Cortex of kidney (tissue), 1 donor: ENCODE results near the gene PAQR6.

Experiments used
- DNase-seq: peaks from one replicate; lab custom pipeline; 2025; lab: John Stamatoyannopoulos, UW

PAQR6 gene, protein sequence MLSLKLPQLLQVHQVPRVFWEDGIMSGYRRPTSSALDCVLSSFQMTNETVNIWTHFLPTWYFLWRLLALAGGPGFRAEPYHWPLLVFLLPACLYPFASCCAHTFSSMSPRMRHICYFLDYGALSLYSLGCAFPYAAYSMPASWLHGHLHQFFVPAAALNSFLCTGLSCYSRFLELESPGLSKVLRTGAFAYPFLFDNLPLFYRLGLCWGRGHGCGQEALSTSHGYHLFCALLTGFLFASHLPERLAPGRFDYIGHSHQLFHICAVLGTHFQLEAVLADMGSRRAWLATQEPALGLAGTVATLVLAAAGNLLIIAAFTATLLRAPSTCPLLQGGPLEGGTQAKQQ

DNA sequence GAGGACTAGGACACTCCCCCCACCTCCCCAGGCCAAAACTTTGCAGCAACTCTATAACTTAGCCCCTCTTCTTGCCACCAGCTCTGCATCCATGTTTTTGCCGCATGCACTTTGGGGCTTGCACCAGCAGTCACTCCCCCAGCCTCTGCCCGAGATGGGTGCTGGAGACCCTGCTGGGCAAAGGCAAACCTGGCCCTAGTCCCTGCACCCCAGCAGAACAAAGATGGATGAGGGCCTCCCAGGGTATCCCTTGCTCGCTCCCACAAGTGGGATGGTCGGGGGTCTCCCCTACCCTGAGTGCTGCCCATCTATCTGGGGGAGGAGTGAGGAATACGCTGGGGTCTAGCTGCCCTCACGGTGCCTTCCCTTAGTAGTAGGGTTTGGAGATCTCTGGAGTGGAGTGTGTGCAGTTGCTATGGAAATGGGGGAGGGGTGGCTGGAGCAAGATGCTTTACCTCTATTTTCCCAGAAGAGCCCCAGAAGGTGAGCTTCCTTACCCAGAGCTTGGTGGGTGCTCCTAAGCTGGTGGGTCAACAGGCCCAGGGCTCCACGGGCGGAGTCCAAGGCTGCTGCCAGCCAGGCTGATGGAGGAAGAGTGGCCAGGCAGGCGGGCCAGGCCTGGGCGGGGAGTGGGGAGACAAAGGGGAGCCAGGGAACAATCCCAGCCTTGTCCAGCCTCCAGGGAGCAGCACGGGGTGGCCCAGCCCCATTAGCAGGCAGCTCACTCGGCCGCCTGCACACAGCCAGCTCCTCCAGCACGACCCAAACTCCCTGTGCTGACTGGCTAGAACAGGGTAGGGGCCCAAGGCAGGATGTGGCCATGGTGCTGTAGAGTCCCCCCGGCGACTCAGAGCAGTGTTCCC is at the start of gene PAQR6:
TSS of gene PAQR6 (minus strand) at position 597 of the 863 bp plus-strand sequence. CDS start 1,325 bp downstream, outside the sequence.
- no peak for DNase-seq

DNA sequence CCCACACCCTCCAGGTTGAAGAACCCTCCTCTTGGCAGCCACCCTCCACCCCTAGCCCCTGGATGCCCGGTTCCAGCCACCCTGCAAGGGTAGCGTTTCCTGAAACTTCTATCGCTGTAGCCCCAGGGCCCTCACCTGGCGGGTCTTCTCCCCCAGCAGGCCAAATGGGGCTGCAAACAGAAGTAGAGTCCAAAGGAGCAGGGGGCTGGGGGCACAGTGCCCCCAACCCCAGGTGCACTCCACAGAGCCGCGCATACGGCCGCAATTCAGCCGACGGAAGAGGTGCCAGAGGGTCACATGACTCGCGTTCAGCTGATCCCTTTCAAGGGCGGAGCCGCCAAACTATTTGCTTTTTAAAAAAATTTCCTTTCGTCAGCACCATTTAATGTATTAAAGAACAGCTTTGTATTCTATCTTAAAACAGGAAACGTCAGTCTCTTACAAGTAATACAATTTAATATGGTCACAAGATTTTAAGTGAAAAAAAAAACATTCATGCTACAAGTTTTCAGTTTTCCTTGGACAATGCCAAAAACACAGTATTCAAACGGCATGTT is 47.6 kb upstream of the PAQR6 start, which contains the start of gene GLMP:
TSS of gene GLMP (minus strand) at position 289 of the 557 bp plus-strand sequence. CDS start at position 255, 34 bp downstream.
- no peak for DNase-seq

DNA sequence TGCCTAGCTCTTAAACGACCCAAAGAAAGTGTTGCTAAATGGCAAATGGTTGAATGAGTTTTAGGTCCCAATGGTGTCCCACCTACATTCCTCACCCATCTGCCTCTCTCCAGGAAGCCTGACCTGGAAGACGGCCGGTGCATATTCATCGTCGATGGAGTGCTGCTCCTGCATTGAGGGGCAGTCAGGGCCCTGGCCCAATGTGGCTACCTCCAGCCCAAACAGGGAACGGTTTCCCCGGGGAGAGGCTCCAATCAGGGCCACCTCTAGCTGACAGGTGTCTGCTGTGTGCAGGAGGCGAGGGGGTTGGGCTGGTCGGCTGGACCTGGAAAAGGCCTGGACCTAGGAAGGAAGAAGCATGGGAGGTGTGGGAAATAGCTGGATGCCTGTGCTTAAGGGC is 46.0 kb upstream of the PAQR6 start:
- DNase-seq = no peak

DNA sequence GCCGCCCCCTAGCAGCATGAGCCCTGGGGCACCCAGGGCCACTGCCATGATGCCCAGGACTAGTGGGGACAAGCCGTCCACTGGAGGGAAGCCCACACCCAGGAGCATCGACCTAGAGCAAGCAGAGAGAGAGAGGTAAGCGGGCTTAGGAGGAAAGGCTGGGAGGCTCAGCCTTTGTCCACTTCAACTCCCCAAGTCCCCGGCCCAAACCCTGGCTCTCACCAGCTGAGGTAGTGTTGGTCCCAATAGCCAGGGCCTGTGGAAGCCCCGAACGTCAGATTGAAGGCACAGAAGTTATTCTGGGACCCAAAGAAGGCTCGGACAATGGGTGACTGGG is 45.2 kb upstream of the PAQR6 start:
- no peak for DNase-seq

DNA sequence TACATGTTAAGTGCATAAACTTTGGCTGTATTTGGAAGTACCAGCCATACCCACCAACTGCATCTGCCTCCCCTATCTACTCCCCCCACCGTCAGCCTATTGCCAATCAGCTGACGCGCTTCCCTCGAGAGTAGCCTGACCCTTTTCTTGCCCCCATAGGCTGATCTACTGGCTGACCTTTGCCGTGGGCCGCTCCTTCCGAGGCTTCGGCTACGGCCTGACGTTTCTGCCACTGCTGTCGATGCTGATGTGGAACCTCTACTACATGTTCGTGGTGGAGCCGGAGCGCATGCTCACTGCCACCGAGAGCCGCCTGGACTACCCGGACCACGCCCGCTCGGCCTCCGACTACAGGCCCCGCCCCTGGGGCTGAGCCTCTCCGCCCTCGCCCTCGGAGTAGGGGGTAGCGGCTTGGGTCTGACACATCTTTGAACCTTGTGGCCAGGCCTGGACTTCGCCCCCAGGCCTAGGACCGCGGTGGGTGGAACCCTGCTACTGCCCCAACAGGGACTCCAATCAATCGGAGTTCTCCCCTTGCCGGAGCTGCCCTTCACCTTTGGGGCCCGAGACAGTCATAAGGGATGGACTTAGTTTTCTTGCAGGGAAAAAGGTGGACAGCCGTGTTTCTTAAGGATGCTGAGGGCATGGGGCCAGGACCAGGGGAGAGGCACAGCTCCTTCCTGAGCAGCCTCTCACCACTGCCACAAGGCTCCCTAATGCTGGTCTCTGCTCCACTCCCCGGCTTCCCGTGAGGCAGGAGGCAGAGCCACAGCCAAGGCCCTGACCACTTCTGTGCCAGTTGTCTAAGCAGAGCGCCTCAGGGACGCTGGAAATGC is 43.6 kb upstream of the PAQR6 start:
- DNase-seq = peak; percentile 61

DNA sequence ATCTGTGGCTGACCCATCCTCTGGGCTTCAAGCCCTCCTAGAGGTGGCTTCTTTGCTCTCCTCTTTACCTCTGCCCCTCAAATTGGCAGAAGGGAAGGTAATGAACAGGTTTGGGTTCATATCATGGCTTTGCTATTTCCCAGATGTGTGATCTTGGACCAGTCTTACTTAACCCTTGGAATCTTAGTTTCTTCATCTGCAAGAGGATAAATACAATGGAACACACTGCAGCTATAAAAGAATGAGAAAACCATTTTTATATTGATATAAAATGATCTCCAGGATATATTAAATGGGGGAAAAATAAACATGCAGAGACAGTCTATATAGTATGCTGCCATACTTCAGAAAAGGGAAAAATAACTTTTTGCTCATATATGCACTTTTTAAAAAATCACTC is 42.0 kb upstream of the PAQR6 start:
- no peak for DNase-seq

DNA sequence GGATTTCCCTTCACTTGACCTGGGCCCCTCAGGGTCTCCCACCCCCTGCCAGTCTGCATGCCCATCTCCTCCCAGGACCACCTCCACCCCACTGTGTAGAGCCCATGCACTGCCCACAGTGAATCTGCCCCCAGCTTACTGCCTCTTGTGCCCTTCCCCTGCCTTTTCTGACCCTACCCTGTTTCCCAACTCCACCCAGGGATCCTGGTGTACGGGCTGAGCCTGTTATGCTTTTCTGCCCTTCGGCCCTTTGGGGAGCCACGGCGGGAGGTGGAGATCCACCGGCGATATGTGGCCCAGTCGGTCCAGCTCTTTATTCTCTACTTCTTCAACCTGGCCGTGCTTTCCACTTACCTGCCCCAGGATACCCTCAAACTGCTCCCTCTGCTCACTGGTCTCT is 38.2 kb upstream of the PAQR6 start:
- DNase-seq = no peak

DNA sequence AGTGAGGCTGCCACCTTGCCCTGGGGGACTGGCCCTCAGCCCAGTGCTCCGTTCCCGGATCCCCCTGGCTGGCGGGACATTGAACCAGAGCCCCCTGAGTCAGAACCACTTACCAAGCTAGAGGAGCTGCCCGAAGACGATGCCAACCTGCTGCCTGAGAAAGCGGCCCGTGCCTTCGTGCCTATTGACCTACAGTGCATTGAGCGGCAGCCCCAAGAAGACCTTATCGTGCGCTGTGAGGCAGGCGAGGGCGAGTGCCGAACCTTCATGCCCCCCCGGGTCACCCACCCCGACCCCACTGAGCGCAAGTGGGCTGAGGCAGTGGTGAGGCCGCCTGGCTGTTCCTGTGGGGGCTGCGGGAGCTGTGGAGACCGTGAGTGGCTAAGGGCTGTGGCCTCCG is 37.6 kb upstream of the PAQR6 start:
- no peak for DNase-seq

DNA sequence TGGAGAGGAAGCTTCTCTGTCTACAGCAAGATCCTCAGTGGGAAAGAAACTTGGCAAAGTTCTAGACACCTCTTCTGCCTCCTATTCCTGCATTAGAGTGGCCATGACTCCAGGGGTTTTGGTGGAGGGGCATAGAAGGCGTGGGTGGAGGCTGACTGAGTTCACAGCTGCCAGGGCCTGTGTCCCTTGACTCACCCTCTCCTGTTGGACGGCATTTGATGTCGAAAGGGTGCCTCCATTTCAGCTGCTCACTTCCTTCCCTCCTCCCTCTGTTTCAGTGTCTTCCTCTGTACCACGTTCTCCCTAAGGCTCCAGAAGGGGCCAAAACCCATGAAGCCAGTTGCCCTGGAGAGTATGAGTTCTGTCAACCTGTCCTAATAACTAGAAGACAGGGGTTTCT is 36.9 kb upstream of the PAQR6 start:
- no peak for DNase-seq

DNA sequence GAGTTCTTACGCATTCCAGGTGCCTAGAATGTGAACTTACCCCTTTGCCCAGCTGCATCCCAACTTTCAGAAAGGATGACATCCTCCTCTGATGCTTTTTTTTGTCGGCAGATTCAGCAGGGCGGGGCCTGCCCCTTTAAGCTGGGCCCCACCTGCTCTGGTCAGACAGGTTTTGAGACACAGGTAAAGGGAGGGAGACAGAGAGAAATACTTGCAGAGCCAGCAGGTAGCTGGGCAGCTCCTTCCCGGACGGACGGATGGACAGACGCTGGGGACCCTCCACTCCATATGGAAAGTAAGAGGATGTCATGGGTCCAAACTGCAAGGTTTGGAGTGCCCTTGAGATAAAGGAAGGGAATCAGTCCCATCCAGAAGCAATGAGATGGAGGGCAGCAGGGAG is 36.3 kb upstream of the PAQR6 start, which contains the start of gene TMEM79:
TSS of gene TMEM79 (plus strand) at position 214 of the 400 bp plus-strand sequence. CDS start 902 bp downstream, outside the sequence.
- DNase-seq = no peak

DNA sequence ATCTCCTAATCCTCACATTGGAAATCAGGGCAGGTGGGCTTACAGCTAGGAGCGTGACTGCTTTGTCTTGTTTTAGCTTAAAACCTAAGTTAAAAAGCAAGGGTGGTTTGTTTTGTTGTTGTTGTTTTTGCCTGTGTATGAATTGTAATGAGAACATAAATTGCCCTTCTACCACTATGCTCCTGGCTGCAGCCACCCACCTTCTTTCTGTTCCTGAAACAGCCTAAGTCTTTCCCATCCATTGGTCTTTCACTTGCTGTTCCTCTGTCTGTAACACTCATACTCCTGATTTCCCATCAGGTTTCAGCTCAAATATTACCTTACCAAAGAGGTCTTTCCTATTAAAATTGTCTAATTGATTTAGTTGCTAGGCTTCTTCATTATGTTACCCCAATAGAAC is 35.7 kb upstream of the PAQR6 start:
- DNase-seq = no peak

DNA sequence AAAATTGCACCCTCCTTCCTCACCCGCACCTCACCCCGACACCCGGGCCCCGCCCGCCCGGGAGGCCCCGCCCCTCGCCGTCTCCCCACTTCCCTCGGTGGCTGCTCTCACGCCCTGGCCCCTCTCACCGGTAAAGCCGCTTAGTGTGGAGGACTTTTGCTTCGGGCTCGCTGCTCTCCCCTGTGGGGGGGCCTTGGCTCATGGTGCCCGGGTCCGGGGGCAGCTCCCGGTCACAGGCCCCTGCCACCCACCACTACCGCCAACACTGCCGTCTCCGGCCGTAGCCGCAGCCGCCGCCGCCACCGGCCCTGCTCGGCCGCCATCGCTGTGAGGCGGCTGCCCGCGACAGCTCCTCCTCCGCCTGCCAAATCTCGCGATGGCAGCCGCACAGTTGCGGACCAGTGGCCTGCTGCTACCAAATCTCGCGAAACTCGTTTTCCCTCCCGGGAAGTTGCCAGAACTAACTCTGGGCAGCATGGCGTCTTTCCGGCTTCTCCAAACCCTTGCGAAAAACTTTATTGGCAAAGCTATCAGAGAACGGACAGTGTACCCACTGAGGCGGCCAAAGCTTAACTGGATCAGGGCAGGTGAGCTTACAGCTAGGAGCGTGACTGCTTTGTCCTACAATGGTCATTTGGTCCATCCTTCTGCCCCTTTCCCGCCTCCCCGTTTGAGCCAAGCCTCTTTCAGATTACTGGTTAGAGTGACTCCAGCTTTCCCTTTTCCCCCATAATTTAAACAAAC is 34.8 kb upstream of the PAQR6 start, which contains the start of gene SMG5:
TSS of gene SMG5 (minus strand) at position 347 of the 744 bp plus-strand sequence. CDS start at position 202, 145 bp downstream.
- DNase-seq = peak; percentile 64

DNA sequence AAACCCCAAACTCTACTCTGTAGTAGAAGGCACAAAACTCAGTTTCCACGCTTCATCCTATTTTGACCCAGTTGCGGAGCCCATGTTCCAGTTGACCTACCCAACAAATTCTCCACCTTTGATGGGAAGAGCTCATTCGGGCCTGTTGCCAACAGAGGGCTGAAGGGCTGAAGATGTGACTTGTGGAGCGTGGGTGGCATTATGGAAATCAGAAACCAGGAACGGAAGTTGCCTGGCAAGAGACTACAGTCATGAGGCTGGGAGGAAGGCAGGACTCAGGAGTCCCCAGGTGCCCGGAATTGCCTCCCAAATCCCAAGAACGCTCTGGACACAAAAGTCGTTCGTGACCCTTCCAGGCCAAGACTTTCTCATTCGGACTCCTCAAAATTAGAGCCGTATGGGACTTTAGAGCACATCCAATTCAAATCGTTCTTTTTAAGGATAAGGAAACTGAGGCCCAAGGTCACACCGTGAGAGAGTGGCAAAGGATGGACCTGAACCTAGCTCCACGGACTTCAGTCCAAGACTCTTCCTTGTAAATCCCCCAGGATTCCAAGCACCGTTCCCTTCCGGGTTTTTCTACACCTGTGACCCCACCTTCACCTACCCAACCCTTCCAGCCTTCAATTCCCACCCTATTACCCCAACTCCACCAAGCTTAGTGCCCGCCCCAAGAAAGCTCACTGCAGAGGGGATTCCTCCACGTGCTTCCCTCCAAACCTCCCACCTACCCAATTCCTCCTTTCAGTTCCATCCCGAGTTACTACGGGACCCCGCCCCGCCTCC is 34.0 kb upstream of the PAQR6 start:
- no peak for DNase-seq

DNA sequence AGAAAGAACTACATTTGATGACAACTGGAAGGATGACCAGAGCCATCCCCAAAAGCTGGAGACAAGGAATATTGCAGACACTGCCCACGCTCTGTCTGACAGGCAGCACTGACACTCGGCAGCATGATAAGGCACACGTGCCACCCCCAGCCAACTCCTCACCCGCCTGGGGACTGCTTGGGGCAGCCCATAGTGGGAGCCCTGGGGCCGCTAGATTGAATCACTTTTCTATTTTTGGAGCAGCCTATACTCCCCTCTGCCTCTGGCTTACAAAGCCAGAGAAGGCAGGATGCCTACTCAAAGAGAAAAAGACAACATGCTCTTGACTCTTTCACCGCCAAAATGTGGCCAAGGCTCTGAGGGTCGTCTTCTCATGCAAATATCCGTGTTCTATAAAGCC is 33.4 kb upstream of the PAQR6 start:
- no peak for DNase-seq

DNA sequence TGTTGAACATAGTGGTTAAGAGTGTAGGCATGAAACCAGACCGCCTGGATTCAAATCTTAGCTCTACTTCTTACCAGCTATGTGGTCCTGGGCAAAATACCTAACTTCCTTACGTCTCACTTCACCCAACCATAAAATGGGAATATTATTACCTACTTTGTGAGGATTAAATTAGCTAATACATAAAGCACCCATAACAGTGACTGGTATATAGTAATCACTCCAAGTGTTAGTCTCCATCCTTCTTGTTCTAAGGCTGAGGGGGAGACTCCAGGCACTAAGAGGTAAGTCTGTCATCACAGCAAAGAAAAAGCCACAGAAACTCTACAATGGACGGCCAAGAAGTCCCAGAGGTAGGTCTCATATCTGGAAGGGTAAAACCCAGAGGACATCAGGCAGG is 32.0 kb upstream of the PAQR6 start:
- no peak for DNase-seq

DNA sequence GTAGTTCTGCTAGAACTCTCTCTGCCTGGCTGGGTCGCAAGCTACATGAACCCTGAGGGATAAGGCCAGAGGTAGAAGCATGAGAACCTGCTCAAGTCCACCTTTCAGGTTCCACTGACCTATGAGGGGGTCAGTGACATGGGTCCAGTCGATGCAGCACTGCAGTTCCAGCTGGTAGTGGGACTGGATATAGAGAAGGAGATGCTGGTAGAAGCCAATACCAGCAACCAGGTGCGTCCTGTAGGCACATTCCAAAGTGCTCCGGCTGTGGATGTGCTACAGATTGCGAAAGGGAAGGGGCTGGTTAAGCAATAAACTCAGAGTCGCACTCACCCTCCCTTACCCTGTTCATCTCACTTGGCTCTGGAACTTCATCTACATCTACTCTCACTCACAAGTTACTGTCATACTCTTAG is 29.1 kb upstream of the PAQR6 start:
- DNase-seq = no peak

DNA sequence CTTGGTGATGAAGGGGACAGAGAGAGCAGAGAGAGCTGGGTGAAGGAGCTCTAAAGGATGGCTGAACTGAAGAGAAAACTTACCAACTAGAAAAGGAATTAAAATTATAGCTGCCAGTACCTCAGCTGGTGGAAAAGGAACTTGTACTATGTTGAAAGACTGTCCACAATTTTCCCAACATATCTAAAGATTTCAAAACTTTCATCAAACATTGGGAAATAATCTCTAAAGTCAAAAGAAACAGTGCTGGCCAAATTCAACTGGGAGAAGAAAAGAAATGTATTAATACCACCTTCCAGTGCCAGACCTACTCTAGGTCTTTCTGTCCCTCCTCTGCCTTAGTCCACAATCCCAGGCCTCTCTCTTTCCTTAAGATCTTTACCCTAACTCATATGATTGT is 28.7 kb upstream of the PAQR6 start:
- DNase-seq = no peak

DNA sequence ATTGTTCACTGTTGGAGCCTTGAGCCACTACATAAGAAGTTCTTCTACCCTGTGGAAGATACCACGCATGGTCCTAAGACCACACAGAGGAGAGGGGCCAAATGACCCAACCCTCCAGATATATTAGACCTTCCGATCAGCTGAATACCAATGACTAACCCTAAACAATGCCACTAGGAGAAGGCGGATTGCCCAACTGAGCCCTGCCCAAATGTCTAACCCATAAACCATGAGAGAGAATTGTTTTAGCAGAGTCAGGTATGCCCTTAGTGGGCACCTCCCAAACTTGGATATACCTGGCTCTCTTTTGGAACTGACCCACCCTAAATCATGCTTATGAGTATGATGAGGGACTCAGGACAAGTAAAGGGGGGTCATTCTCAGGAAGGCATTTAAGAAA is 22.5 kb upstream of the PAQR6 start:
- DNase-seq = no peak

DNA sequence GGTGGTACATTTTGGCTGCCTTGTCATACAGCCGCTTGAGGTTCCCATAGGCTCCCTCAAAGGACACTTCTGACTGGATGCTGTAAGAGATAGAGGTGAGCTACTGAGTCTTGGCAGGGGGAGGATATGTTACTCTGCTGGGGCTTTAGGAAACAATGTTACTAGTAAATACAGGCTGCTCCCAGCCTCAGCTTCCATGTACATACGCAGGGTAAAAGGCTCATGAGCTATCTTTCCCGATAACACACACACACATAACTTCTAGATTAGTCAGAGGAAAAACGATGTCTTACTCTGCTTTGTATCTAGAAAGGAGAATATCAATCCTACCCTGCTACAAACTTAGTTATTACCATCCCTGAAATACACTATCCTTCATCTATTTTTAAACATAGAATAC is 20.5 kb upstream of the PAQR6 start:
- no peak for DNase-seq

DNA sequence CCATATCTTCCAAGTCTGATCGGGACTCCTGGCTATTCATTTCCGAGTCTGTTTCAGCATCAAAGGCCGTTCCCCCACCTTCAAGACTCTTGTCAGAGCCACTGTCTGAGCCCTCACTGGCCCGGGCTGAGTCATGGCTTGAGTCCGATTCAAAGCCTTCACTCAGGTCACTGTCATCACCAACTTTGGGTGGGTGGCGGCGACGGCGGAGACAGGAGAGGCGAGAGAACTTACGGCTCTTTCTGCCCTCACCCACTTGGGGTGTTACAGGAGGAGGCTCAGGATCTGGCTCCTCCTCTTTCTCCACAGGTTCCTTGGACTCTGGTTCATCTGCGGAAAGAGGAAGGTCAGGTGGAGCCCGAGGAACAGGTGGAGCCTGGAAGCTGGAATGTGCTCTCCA is 18.2 kb upstream of the PAQR6 start:
- no peak for DNase-seq
